T-cell (primary cell): ENCODE measurements around the gene KIAA1671. TPM values are rescaled to one million over a fixed set of nuclear protein-coding genes. Genes with fewer than 3 reads are reported as not detected.

Source experiments
- ATAC-seq, 4 experiments: fragments of 200-7000 bp in 3 of 4; fragments of 150-1000 bp in 1 of 4; cut with Tn5 transposase; replicated peaks in 1 of 4; 1 replicate in 3 of 4; 2 replicates in 1 of 4; pipeline ENCODE4 v1.10.0; 2021; ENCODE audit warnings: moderate library complexity in 3 of 4, mild to moderate bottlenecking in 2 of 4, moderate number of reproducible peaks in 1 of 4
- CTCF ChIA-PET, 2 donors: fragments of 300-600 bp; sonication (Branson Sonifier 250); formaldehyde crosslinking; loops; one replicate each; lab custom pipeline; 2022; ENCODE audit warnings: antibody characterized with exemption in 2 of 2; lab: Charles Lee
- POLR2A ChIA-PET, 2 donors: fragments of 300-600 bp; sonication (Branson Sonifier 250); formaldehyde crosslinking; loops; one replicate each; lab custom pipeline; 2022; ENCODE audit warnings: antibody characterized with exemption in 2 of 2; lab: Charles Lee
- DNase-seq, 35 experiments: peaks; one replicate each; pipeline versions ENCODE4 v3.0.0 to v3.0.0-alpha.2; 2013 to 2023
- H3K27ac ChIP-seq: one replicate; pipeline ENCODE4 v1.5.1; 2013; ENCODE audit warnings: low read length
- H3K27me3 ChIP-seq, 2 experiments: replicated peaks in 1 of 2; 1 replicate in 1 of 2; 2 replicates in 1 of 2; pipeline versions ENCODE4 v1.6.1 to v1.7.0; 2013; ENCODE audit warnings: low read length in 1 of 2, mixed read lengths in 1 of 2; ENCODE audit not compliant: control insufficient read depth in 2 of 2, insufficient read depth in 2 of 2; ENCODE audit errors: extremely low read depth in 1 of 2
- H3K36me3 ChIP-seq, 2 donors: 1 replicate in 1 of 2; 2 replicates in 1 of 2; pipeline versions ENCODE4 v1.6.1 to v1.7.0; 2013; ENCODE audit warnings: low read length in 1 of 2; ENCODE audit not compliant: control insufficient read depth in 2 of 2, insufficient read depth in 1 of 2; ENCODE audit errors: extremely low read depth in 1 of 2
- H3K4me1 ChIP-seq, 2 experiments: 1 replicate in 1 of 2; 2 replicates in 1 of 2; pipeline versions ENCODE4 v1.6.1 to v1.7.0; 2013; ENCODE audit warnings: low read length in 2 of 2, mixed read lengths in 1 of 2; ENCODE audit not compliant: insufficient read depth in 2 of 2, control insufficient read depth in 1 of 2; ENCODE audit errors: extremely low read depth in 1 of 2
- H3K4me3 ChIP-seq, 2 donors: 1 replicate in 1 of 2; 2 replicates in 1 of 2; pipeline versions ENCODE4 v1.5.1 to v1.7.0; 2013; ENCODE audit warnings: mild to moderate bottlenecking in 2 of 2, low read length in 1 of 2, moderate library complexity in 1 of 2; ENCODE audit not compliant: control insufficient read depth in 1 of 2; ENCODE audit errors: extremely low read depth in 1 of 2
- H3K9me3 ChIP-seq: 2 replicates; pipeline ENCODE4 v1.7.0; 2013
- H3K27ac Mint-ChIP-seq, 2 donors: one replicate each; pipeline ENCODE4 v1.8.0; 2020 to 2021; ENCODE audit warnings: mild to moderate bottlenecking in 2 of 2, mixed read lengths in 2 of 2
- H3K27me3 Mint-ChIP-seq, 2 donors: one replicate each; pipeline ENCODE4 v1.8.0; 2021 to 2022; ENCODE audit warnings: mixed read lengths in 2 of 2
- H3K36me3 Mint-ChIP-seq: one replicate; pipeline ENCODE4 v1.8.0; 2021; ENCODE audit warnings: mixed read lengths
- H3K4me1 Mint-ChIP-seq, 3 donors: one replicate each; pipeline ENCODE4 v1.8.0; 2020 to 2022; ENCODE audit warnings: mixed read lengths in 3 of 3, mild to moderate bottlenecking in 1 of 3
- H3K4me3 Mint-ChIP-seq, 3 donors: one replicate each; pipeline ENCODE4 v1.8.0; 2020 to 2022; ENCODE audit warnings: mild to moderate bottlenecking in 3 of 3, mixed read lengths in 3 of 3, moderate library complexity in 3 of 3
- H3K9me3 Mint-ChIP-seq, 3 donors: one replicate each; pipeline ENCODE4 v1.8.0; 2020 to 2022; ENCODE audit warnings: mixed read lengths in 3 of 3
- WGBS: methylation state at CpG from one replicate; pipeline ENCODE4 v1.1.5; 2013; ENCODE audit warnings: missing lambda C conversion rate; ENCODE audit not compliant: insufficient coverage; 5-methylcytosine and 5-hydroxymethylcytosine counted together
- total RNA-seq, 35 experiments: library from RNA in 6 of 35; stranded (reverse) in 6 of 35; fragments of 120-200 nt in 1 of 35; gene quantifications; one replicate each; pipeline versions ENCODE4 v1.2.1 to v1.2.4 and lab custom pipeline; 2013 to 2026

KIAA1671 gene
- total RNA-seq, 5 donors from 2014 or later (not counting 1 experiment from before 2014, with no cell fraction given) = 5.1 to 20.3 (median 9.0) TPM

DNA sequence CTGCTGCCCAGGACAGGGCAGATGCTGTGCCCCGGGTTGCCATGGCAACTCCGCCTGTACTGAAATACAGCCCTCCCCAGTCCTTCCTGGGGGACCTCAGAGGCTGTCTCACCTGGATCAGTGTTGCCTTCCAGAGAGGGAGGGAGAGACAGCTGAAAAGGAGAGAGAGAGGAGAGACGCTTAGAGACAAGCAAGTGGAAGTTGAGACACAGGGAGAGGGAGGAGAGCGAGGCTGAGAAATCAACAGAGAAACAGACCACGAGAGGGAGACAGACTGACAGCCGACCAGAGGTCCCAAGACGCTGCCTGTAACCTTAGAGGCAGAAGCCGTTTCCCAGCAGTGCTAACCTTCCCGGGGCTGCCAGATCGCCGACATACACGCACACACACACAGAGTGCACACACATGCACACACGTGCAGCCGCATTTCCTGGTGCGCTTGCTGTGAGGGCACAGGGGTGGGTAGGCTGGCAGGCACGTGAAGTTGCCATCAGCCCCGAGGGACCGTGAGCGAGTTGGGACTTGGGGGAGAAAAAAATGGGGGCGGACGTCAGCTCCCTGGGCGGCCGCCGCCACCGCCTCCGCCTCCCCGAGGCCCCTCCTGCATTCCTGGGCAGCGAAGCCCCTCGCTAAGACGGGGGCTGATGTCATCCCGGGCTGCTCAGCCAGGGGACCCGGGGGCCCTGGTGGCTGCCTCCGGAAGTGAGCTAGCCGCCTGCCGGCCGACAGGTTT, 158.5 kb downstream of the KIAA1671 start:
- Mint-ChIP-seq H3K4me1 (peaks cover 23 to 29% (median 26%) of the 10 kb centered on the region in 3 donors), H3K9me3 (peaks cover 0 to 4% (median 0%) of the 10 kb centered on the region in 3 donors), H3K27me3 (no peaks in the 10 kb centered on the region), H3K4me3 (peak overlapping the region; percentile 81 to 86 (median 86)), H3K36me3 (no peaks in the 10 kb centered on the region), H3K27ac (peak overlapping the region; percentile 84 to 88)
- H3K4me1 ChIP-seq = peaks cover 0 to 34% of the 10 kb centered on the region in 2 experiments
- H3K4me3 ChIP-seq = peak overlapping the region; percentile 58 to 93
- WGBS = 2% methylated on average over 33 of the region's 36 CpGs
- no peaks in the 10 kb centered on the region for H3K9me3 ChIP-seq
- ChIA-PET CTCF (interaction anchor here (0.6 to 2.4 kb wide), 5 partner anchors 11 to 296 kb away, joined by 3 to 15 read pairs (median 3); no protein-coding TSS in a partner anchor), POLR2A (no interaction called here)
- peaks cover 0 to 5% of the 10 kb centered on the region in 2 experiments for H3K27me3 ChIP-seq
- DNase-seq (peak; percentile 15 to 76 (median 45)), ATAC-seq (peak; percentile 82 to 89 (median 85))
- no peaks in the 10 kb centered on the region for H3K36me3 ChIP-seq
- no peak overlapping the region for H3K27ac ChIP-seq

DNA sequence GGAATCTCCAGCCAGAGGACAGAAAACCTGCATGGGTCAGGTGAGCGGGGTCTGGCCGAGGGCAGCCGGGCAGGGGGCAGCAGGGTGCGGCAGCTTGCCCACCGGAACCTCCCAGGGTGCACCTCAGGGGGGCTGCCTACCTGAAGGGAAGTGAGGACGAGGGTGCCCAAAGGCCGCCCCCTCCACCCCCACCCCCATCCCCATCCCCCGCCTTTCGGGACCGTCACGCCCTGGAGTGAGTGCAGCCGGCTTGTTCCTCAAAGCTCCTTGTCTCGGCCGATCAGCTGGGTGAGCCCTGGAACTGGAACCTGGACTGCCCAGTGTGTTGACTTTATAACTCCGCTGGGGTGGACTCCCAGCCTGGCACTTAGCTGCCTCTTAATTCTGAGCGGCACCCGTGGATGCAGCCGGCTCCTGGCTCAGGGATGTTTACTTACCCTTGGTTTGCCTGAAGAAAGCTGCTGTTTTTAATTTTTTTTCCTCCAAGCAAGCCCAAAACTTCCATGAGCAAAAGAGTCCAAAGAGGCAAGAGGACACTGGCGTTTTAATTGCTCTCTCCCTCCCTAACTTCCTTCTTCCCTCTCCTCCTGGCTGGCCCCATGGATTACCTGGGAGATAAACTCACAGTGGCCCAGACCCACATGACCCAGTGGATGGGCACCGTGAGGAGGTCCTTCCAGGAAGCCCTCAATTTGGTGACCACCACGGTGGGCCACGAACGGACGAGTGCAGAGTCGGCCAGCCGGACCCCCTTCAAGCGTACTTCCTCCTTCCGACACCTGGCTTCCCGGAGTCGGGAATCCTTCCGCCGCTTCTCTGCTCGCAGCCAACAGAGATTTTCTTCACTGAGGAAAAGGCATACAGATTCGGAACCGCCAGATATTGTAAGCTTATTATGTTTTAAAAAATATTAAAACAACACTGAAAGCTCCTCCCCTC, 159.3 kb downstream of the KIAA1671 start:
- no peaks in the 10 kb centered on the region for H3K36me3 ChIP-seq
- Mint-ChIP-seq H3K27ac (peak overlapping the region; percentile 31 to 44), H3K4me1 (peaks cover 23 to 29% (median 26%) of the 10 kb centered on the region in 3 donors), H3K9me3 (peaks cover 0 to 4% (median 0%) of the 10 kb centered on the region in 3 donors), H3K27me3 (no peaks in the 10 kb centered on the region), H3K4me3 (peak overlapping the region; percentile 81 to 86 (median 86)), H3K36me3 (no peaks in the 10 kb centered on the region)
- peak in 2 of 35 experiments; percentile 5 to 9 for DNase-seq
- ChIA-PET POLR2A (interaction anchor here in 1 of 2 donors (0.6 kb wide), 1 partner anchor 383 kb away, joined by 9 read pairs; no protein-coding TSS in a partner anchor), CTCF (interaction anchor here in 1 of 2 donors (1.1 to 2.4 kb wide), 4 partner anchors 10 to 44 kb away, joined by 3 to 8 read pairs (median 3); no protein-coding TSS in a partner anchor)
- peak overlapping the region; percentile 58 to 93 for H3K4me3 ChIP-seq
- peaks cover 0 to 34% of the 10 kb centered on the region in 2 experiments for H3K4me1 ChIP-seq
- peak in 2 of 4 experiments; percentile 22 to 29 for ATAC-seq
- no peaks in the 10 kb centered on the region for H3K9me3 ChIP-seq
- 67% methylated on average over 22 of the region's 35 CpGs for WGBS
- H3K27me3 ChIP-seq = peaks cover 0 to 5% of the 10 kb centered on the region in 2 experiments
- no peak overlapping the region for H3K27ac ChIP-seq

DNA sequence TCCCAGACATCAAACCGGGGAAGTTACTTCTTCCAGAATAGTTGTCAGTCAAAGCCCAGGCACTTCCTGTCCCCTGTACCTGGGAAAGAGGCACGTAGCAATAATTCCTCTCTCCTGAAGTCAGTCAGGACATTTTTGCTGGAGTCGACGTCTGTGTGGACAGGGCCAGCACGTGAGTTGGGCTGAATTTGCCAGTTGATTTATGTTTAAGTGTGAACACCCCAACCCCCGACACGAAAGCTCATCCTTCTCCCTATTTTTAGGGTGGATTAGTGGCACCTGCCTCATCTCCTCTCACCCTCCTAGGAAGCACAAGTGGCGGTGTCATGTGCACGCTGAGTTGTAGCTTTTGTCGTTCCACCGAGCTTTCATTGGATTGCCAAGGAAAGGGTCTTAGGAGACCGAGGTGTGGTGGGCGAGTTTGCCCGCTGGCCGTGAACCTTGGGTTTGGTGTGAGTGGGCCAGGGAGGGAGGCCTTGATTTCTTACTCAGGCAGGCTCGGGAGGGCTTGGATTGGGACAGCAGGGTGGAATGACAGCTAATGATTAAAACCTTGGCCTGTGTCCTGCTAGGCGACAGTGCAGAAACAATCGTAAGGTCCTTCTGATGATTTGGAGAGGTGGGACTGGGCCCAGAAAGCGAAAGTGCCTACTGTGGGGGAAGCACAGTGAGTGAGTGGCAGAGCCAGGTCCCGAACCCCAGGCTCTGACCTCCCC, 160.2 kb downstream of the KIAA1671 start:
- H3K4me3 Mint-ChIP-seq = peak overlapping the region; percentile 73 to 86 (median 86)
- 95% methylated on average over 10 of the region's 20 CpGs for WGBS
- H3K27ac ChIP-seq = no peak overlapping the region
- H3K4me3 ChIP-seq = no peak overlapping the region
- H3K27me3 Mint-ChIP-seq = no peaks in the 10 kb centered on the region
- no peak overlapping the region for H3K27ac Mint-ChIP-seq
- no peaks in the 10 kb centered on the region for H3K36me3 ChIP-seq
- peaks cover 0 to 34% of the 10 kb centered on the region in 2 experiments for H3K4me1 ChIP-seq
- peaks cover 3% of the 10 kb centered on the region for H3K36me3 Mint-ChIP-seq
- no peak for ATAC-seq
- H3K9me3 Mint-ChIP-seq = peaks cover 0 to 4% (median 0%) of the 10 kb centered on the region in 3 donors
- H3K4me1 Mint-ChIP-seq = peaks cover 23 to 29% (median 26%) of the 10 kb centered on the region in 3 donors
- no peak for DNase-seq
- CTCF ChIA-PET = interaction anchor here in 1 of 2 donors (1.4 to 2.4 kb wide), 3 partner anchors 33 to 44 kb away, joined by 3 to 8 read pairs (median 3); no protein-coding TSS in a partner anchor
- POLR2A ChIA-PET = interaction anchor here in 1 of 2 donors (0.6 kb wide), 1 partner anchor 382 kb away, joined by 9 read pairs; no protein-coding TSS in a partner anchor
- no peaks in the 10 kb centered on the region for H3K9me3 ChIP-seq
- H3K27me3 ChIP-seq = peaks cover 0 to 5% of the 10 kb centered on the region in 2 experiments

DNA sequence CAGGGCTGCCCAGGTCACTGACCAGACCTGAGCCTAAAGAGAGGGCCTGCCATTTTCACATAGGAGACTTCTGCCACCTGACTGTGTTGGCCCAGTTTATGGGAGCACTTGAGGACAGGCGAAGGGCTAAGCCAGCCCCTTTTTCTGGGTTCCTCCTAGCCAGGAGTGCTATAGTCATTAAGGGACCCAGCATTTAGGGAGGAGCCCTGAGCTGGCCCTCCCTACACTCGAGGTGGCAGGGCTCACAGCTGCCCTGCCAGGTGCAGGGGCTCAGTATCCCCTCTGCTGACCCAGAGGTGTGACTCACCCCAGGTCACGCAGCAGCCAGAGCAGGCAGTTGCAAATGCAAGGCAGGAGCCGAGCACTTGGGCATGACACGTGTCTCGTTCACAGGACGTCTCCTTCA, 160.8 kb downstream of the KIAA1671 start:
- CTCF ChIA-PET = interaction anchor here in 1 of 2 donors (1.4 kb wide), 1 partner anchor 33 kb away, joined by 3 read pairs; no protein-coding TSS in a partner anchor
- Histone ChIP-seq H3K36me3 (no peaks in the 10 kb centered on the region), H3K27ac (no peak overlapping the region), H3K4me1 (peaks cover 0 to 34% of the 10 kb centered on the region in 2 experiments), H3K27me3 (peaks cover 0 to 5% of the 10 kb centered on the region in 2 experiments), H3K4me3 (no peak overlapping the region), H3K9me3 (no peaks in the 10 kb centered on the region)
- Mint-ChIP-seq H3K4me1 (peaks cover 23 to 29% (median 26%) of the 10 kb centered on the region in 3 donors), H3K27ac (no peak overlapping the region), H3K4me3 (no peak overlapping the region), H3K36me3 (peaks cover 6% of the 10 kb centered on the region), H3K27me3 (no peaks in the 10 kb centered on the region), H3K9me3 (peaks cover 0 to 4% (median 0%) of the 10 kb centered on the region in 3 donors)
- ATAC-seq = no peak
- WGBS = 82% methylated on average over 7 of the region's 7 CpGs
- no peak for DNase-seq
- POLR2A ChIA-PET = no interaction called here

DNA sequence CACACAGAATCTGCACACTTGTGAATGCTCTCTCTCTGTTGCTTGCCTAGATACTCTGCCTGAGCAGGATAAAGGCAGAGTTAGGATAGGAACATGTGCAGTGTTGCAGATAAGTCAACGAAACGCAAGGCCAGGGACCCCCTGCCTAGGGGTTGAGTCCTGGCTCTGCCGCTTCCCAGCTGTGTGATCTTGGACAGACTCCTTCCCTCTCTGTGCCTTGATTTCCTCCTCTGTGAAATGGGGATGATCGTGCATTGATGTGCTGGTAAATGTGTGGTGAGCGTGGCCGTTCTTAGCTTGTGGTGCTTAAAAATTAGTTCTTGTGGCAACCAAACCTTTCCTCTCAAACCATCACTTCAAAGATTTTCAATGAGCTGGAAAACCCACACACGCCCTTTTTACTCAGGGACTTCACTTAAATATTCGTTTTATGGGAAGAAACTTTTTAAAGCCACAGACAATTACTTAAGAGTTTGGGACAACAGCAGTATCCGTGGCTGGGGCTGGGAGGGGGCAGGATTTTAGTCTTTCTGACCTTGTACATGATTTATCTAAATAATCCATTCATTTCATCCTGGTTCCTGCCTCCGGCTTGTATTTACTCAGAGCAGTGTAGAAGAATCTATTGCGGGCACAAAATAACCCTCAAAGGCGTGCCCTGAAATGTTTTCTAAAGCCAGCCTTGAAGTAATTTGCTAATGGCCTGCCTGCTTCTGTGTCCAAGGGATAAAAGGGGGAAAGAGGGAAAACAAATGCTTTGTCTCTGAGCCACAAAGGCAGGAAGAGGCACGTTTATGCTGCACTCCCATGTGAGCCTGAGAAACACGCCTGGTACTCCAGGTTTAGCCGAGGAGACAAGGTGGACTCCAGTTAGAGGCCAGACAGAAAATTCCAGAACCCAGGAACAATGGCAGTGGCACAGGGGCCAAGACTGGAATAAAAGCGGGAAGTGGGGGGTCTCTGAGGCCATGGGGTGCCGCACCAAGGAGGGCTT, 162.2 kb downstream of the KIAA1671 start:
- Histone ChIP-seq H3K4me3 (no peak overlapping the region), H3K27me3 (peaks cover 0 to 8% of the 10 kb centered on the region in 2 experiments), H3K27ac (no peak overlapping the region), H3K36me3 (no peaks in the 10 kb centered on the region), H3K9me3 (no peaks in the 10 kb centered on the region), H3K4me1 (peaks cover 0 to 34% of the 10 kb centered on the region in 2 experiments)
- DNase-seq = no peak
- Mint-ChIP-seq H3K4me3 (no peak overlapping the region), H3K4me1 (peaks cover 22 to 28% (median 26%) of the 10 kb centered on the region in 3 donors), H3K9me3 (no peaks in the 10 kb centered on the region), H3K27me3 (no peaks in the 10 kb centered on the region), H3K27ac (no peak overlapping the region), H3K36me3 (peaks cover 13% of the 10 kb centered on the region)
- ChIA-PET CTCF (no interaction called here), POLR2A (no interaction called here)
- no peak for ATAC-seq
- 89% methylated on average over 8 of the region's 17 CpGs for WGBS
